Panc1 (cell line): ENCODE results near the gene MEGF9. TPM values are rescaled to one million over a fixed set of nuclear protein-coding genes. Genes with fewer than 3 reads are reported as not detected.

Source experiments
- ATAC-seq: fragments of 200-7000 bp; cut with Tn5 transposase; 2 replicates; pipeline ENCODE4 v1.9.1; 2020; ENCODE audit warnings: mild to moderate bottlenecking, moderate library complexity
- BruUV-seq: library from RNA; stranded (reverse); fragments of 400-500 nt; replicated peaks from 2 replicates; lab custom pipeline; 2021; lab: Mats Ljungman, UMichigan
- CTCF ChIA-PET: fragments of 300-600 bp; sonication (Branson Sonifier 250); formaldehyde crosslinking; loops from one replicate; lab custom pipeline; 2022; ENCODE audit warnings: antibody characterized with exemption; lab: Charles Lee
- POLR2A ChIA-PET: fragments of 300-600 bp; sonication (Branson Sonifier 250); formaldehyde crosslinking; loops from one replicate; lab custom pipeline; 2022; ENCODE audit warnings: antibody characterized with exemption; lab: Charles Lee
- DNase-seq: peaks from one replicate; pipeline ENCODE4 v3.0.0-alpha.2; 2010; ENCODE audit warnings: low read depth, low spot score
- H3K27ac ChIP-seq: 2 replicates; pipeline ENCODE4 v1.5.1; 2011; ENCODE audit warnings: mild to moderate bottlenecking, low read length, inconsistent platforms
- H3K27me3 ChIP-seq: fragments of 200-500 bp; sonication (Bioruptor generic); 2 replicates; pipeline ENCODE4 v1.6.0; 2014; ENCODE audit warnings: low read length, inconsistent platforms; ENCODE audit not compliant: control insufficient read depth, insufficient read depth
- H3K36me3 ChIP-seq: fragments of 200-500 bp; sonication (Bioruptor generic); 2 replicates; pipeline ENCODE4 v1.5.1; 2014; ENCODE audit warnings: inconsistent platforms, mild to moderate bottlenecking, low read length, moderate library complexity; ENCODE audit not compliant: control insufficient read depth, insufficient read depth
- H3K4me1 ChIP-seq: 2 replicates; pipeline ENCODE4 v1.5.1; 2011; ENCODE audit warnings: inconsistent platforms, mild to moderate bottlenecking, low read length, moderate library complexity; ENCODE audit not compliant: control insufficient read depth, insufficient read depth
- H3K4me3 ChIP-seq, 2 experiments: 2 replicates each; pipeline ENCODE4 v1.5.1; 2011 to 2012; ENCODE audit warnings: low read depth in 2 of 2, low read length in 2 of 2, mild to moderate bottlenecking in 2 of 2, inconsistent platforms in 1 of 2, moderate library complexity in 1 of 2
- H3K9me3 ChIP-seq: fragments of 200-500 bp; sonication (Bioruptor generic); 2 replicates; pipeline ENCODE4 v1.5.1; 2014; ENCODE audit warnings: low read depth, mild to moderate bottlenecking, inconsistent platforms, low read length, moderate library complexity; ENCODE audit not compliant: control insufficient read depth, insufficient read depth
- CTCF ChIP-seq: fragments of 450-650 bp; IDR thresholded peaks from 2 replicates; pipeline ENCODE4 v1.5.1; 2017; ENCODE audit warnings: mild to moderate bottlenecking
- POLR2AphosphoS5 ChIP-seq: IDR thresholded peaks from 2 replicates; pipeline ENCODE4 v1.6.1; 2012; ENCODE audit warnings: mild to moderate bottlenecking, low read depth, low read length, moderate library complexity
- REST ChIP-seq, 2 experiments: IDR thresholded peaks; 2 replicates each; pipeline ENCODE4 v1.6.1; 2011 to 2012; ENCODE audit warnings: low read depth in 2 of 2, control low read depth in 1 of 2, low read length in 1 of 2, mild to moderate bottlenecking in 1 of 2, moderate library complexity in 1 of 2; ENCODE audit not compliant: insufficient read depth in 1 of 2
- SIN3A ChIP-seq: IDR thresholded peaks from 2 replicates; pipeline ENCODE4 v1.6.1; 2012; ENCODE audit warnings: low read depth, mild to moderate bottlenecking, low read length, moderate library complexity, borderline replicate concordance; ENCODE audit not compliant: insufficient read depth
- in situ Hi-C: cut with HindIII; loops from 2 replicates; pipeline ENCODE4 v1.10.0; 2016; ENCODE audit warnings: low sequenced_read_pairs, low pct_unique_long_range_greater_than_20kb
- intact Hi-C: fragments of 100-400 bp; cut with micrococcal nuclease; formaldehyde crosslinking; loops from one replicate; pipeline ENCODE4 v1.10.0; 2022; ENCODE audit not compliant: unreplicated experiment
- total RNA-seq: library from RNA; stranded (reverse); gene quantifications from one replicate; pipeline ENCODE4 v1.2.1, GENCODE V29; 2021; ENCODE audit not compliant: unreplicated experiment

MEGF9 gene
- total RNA-seq, 1 experiment from 2014 or later: 6.3 TPM

- no peak for DNase-seq
These were observed 92.3 kb downstream of the MEGF9 start for GRCh38 chr9:120621941-120622340.

GRCh38 chr9:120619751-120620655 lies 94.3 kb downstream of the MEGF9 start:
- DNase-seq (no peak), ATAC-seq (peak; percentile 92)
- POLR2A ChIA-PET: no interaction called here
- TF ChIP-seq REST (IDR thresholded peaks at IDR 0.05; ENCODE audit: insufficient read depth in 1 of 2, low read depth in 2 of 2, low read length in 1 of 2) (no peak), CTCF (peak; percentile 74; the same call in 1 of the 2 replicates)
- no peaks in the 10 kb centered on the region for H3K4me1 ChIP-seq
- CTCF ChIA-PET: interaction anchor here (0.6 kb wide), 2 partner anchors 11 to 135 kb away, joined by 3 to 5 read pairs; no protein-coding TSS in a partner anchor
- in situ Hi-C loops: no loop called here
- BruUV-seq: no TSS peak
- no peak overlapping the region for H3K27ac ChIP-seq
- H3K9me3 ChIP-seq: no peaks in the 10 kb centered on the region
- intact Hi-C loops: loop anchor here (5.0 kb wide), 1 partner anchor 92 kb away; the partner anchor contains the start of gene MEGF9
- H3K27me3 ChIP-seq: no peaks in the 10 kb centered on the region
- H3K4me3 ChIP-seq: no peak overlapping the region
- no peaks in the 10 kb centered on the region for H3K36me3 ChIP-seq

More at GRCh38 chr9:120621941-120622340, 92.3 kb downstream of the MEGF9 start:
- no peaks in the 10 kb centered on the region for H3K9me3 ChIP-seq
- no peak overlapping the region for H3K4me3 ChIP-seq
- no TSS peak for BruUV-seq
- intact Hi-C loops: no loop called here
- no peak overlapping the region for H3K27ac ChIP-seq
- H3K27me3 ChIP-seq: no peaks in the 10 kb centered on the region
- no peaks in the 10 kb centered on the region for H3K4me1 ChIP-seq
- no peak for ATAC-seq
- in situ Hi-C loops: no loop called here
- H3K36me3 ChIP-seq: no peaks in the 10 kb centered on the region
- ChIA-PET POLR2A (no interaction called here), CTCF (interaction anchor here (0.6 kb wide), 1 partner anchor 216 kb away, joined by 3 read pairs; no protein-coding TSS in a partner anchor)
- TF ChIP-seq SIN3A (no peak), POLR2AphosphoS5 (no peak)
